T-helper 17 cell (primary cell): ENCODE results near the gene SYT17. TPM values are rescaled to one million over a fixed set of nuclear protein-coding genes. Genes with fewer than 3 reads are reported as not detected.

Experiments
- ATAC-seq: fragments of 150-1000 bp; cut with Tn5 transposase; 2 replicates; pipeline ENCODE4 v1.10.0; 2021; ENCODE audit warnings: mild to moderate bottlenecking, moderate library complexity
- DNase-seq, 3 donors: peaks; one replicate each; pipeline versions ENCODE4 v3.0.0 to v3.0.0-alpha.2; 2020 to 2021
- H3K9me3 ChIP-seq: one replicate; pipeline ENCODE4 v1.7.0; 2013; ENCODE audit warnings: low read length, mild to moderate bottlenecking; ENCODE audit not compliant: control insufficient read depth, poor library complexity, severe bottlenecking
- H3K27ac Mint-ChIP-seq: one replicate; pipeline ENCODE4 v1.8.0; 2022; ENCODE audit warnings: mild to moderate bottlenecking, moderate library complexity, mixed read lengths
- H3K27me3 Mint-ChIP-seq: one replicate; pipeline ENCODE4 v1.8.0; 2022; ENCODE audit warnings: mixed read lengths
- H3K36me3 Mint-ChIP-seq: one replicate; pipeline ENCODE4 v1.8.0; 2022; ENCODE audit warnings: low read depth, mixed read lengths
- H3K4me1 Mint-ChIP-seq: one replicate; pipeline ENCODE4 v1.8.0; 2022; ENCODE audit warnings: mild to moderate bottlenecking, mixed read lengths
- H3K4me3 Mint-ChIP-seq: one replicate; pipeline ENCODE4 v1.8.0; 2022; ENCODE audit warnings: mild to moderate bottlenecking, moderate library complexity, mixed read lengths
- total RNA-seq, 4 donors: library from RNA in 2 of 4; stranded (reverse) in 2 of 4; gene quantifications; one replicate each; pipeline ENCODE4 v1.2.3 and lab custom pipeline; 2022 to 2026

Gene SYT17
- total RNA-seq, 2 donors from 2014 or later = 0.97 TPM; not detected in 1

DNA sequence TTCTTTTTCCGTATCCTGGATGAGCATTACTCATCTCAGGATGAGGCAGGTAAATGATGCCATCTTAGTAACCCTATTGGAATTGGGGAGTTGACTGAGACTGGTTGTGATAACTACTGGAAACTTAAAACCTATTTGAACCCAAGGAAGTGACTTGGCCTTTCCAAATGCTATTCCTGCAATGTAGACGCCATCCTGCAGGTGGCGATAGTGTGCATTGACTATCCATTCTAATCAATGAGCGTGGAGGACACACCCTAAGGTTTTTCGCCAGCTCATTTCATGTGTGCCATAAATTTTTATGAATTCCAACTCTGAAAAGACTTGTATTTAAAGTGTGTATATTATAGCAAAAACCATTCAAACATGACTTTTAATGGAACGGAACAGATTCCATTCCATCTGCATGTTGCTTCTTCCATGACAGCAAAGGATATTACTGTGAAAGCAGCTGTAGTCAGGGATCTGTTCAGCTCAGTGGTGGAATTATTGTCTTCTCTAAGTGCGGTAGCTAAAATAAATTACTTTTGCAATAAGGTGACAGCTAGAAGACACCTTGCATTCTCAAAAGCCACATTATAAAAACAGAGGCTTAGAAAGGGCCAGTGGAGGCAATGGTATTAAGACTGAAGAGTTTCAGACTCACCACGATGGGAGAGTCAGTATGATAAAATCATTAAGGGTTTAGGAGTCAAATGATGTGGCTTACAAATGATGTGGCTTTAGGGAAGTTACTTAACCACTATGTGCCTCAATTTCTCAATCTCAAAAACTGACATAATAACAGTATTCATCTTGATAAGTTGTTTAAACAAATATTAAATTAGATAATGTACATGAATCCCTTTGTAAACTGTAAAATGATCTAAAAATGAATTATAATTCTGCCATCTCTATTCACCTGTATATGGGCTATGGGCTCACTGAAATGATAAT, 55.5 kb downstream of the SYT17 start:
- no peaks in the 10 kb centered on the region for H3K36me3 Mint-ChIP-seq
- H3K4me1 Mint-ChIP-seq = no peaks in the 10 kb centered on the region
- no peak for DNase-seq
- H3K4me3 Mint-ChIP-seq = no peak overlapping the region
- H3K9me3 ChIP-seq = peaks cover 3% of the 10 kb centered on the region
- no peak overlapping the region for H3K27ac Mint-ChIP-seq
- H3K27me3 Mint-ChIP-seq = peaks cover 5% of the 10 kb centered on the region
- no peak for ATAC-seq

DNA sequence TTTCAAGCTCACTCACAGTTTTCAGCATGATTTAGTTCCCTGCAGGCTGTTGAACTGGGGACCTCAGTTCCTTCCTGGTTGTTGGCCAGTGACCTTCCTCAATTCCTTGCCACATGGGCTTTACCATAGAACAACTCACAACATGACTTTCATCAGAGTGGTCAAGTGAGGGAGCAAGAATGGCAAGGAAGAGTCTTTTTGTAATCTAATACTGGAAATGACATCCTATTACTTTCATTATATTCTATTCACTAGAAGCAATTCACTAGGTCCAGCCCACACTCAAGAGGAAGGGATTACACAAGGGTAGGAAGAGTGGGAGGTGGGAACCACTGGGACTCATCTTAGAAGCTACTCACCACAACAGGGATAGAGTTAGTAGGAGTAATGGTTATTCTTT, 57.6 kb downstream of the SYT17 start:
- Mint-ChIP-seq H3K36me3 (no peaks in the 10 kb centered on the region), H3K4me1 (no peaks in the 10 kb centered on the region)

DNA sequence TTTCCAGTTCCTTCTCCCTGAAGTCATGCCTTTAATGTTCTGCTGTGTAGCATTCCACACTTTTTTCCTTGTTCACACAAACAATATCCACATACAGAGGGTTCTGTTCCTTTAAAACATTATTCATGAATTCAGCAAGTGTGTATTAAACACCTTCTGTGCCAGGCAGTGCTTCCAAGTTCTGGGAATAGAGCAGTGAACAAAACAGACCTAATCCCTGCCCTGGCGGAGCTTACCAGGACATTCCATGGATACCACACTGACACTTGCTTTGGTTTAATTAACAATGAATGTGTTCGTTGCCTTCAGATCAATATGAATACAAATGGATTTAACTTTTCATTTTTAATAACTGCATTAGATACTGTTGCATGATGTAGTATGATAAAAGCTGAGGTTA, 59.6 kb downstream of the SYT17 start:
- no peak for DNase-seq
- H3K27ac Mint-ChIP-seq = no peak overlapping the region
- H3K4me1 Mint-ChIP-seq = no peaks in the 10 kb centered on the region
- ATAC-seq = no peak
- peaks cover 3% of the 10 kb centered on the region for H3K9me3 ChIP-seq
- peaks cover 13% of the 10 kb centered on the region for H3K27me3 Mint-ChIP-seq
- H3K36me3 Mint-ChIP-seq = no peaks in the 10 kb centered on the region
- H3K4me3 Mint-ChIP-seq = no peak overlapping the region

More for the DNA sequence above, 57.6 kb downstream of the SYT17 start:
- Mint-ChIP-seq H3K27ac (no peak overlapping the region), H3K4me3 (no peak overlapping the region), H3K27me3 (peaks cover 13% of the 10 kb centered on the region)
- peaks cover 3% of the 10 kb centered on the region for H3K9me3 ChIP-seq
- DNase-seq (no peak), ATAC-seq (no peak)

DNA sequence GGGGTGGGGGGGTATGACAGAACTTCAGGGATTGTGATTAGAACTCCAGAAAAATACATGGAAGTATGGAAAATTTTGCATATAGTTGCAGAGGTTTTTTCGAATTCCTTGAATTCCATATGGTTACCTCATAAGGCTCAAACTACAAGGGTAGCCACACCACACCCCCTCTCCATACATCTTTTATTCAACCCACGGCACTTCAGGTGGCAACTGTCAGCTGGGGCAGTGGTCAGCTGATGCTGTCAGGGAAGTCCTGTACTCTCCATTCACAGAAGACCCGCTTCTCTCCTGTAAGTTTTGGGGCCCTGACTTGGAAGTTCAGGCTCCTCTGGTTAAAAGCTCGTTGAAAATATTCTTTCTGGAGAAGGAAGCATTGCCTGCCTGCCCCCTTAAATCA, 60.0 kb downstream of the SYT17 start:
- Mint-ChIP-seq H3K4me1 (no peaks in the 10 kb centered on the region), H3K4me3 (no peak overlapping the region), H3K36me3 (no peaks in the 10 kb centered on the region), H3K27me3 (peaks cover 13% of the 10 kb centered on the region), H3K27ac (no peak overlapping the region)
- DNase-seq = no peak
- peaks cover 3% of the 10 kb centered on the region for H3K9me3 ChIP-seq
- ATAC-seq = no peak

DNA sequence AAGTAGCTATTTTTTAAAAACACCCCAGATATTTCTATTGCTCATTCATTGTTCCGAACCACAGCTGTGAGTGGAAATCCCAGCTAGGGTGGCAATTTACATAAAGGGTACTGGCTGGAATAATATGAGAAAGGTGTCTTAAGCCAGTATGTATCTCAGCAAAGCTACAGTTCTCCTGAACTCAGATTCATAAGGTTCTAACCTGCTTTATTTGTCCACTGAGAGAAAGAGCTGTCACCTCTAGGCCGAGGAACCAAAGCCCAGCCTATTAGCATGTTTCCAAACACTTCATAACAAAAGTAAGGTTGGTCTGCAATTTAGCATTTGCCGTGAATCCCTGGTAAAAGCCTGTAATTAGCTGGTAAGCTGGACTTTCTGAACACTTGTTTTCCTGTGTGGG, 60.5 kb downstream of the SYT17 start:
- H3K4me3 Mint-ChIP-seq = no peak overlapping the region
- H3K36me3 Mint-ChIP-seq = no peaks in the 10 kb centered on the region
- ATAC-seq = no peak

DNA sequence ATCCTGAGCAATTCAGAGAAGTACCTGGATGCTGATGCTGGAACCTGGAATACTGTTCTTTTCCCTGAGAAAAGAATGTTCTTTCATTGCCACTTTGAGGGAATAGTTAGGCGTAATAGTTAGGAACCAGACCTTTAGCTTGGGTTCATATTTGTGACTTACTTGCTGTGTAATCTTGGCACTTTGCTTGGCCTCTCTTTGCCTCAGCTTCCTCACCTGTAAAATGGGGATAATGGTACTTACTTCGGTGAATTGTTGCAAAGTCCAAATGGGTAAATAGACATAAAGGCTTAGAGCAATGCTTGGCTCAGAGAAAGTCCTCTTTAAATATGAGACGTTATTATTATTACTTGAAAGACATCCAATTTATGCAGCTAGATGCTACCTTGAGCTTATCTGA, 62.5 kb downstream of the SYT17 start:
- ATAC-seq (no peak), DNase-seq (no peak)
- Mint-ChIP-seq H3K4me1 (no peaks in the 10 kb centered on the region), H3K27ac (no peak overlapping the region), H3K27me3 (peaks cover 13% of the 10 kb centered on the region), H3K36me3 (no peaks in the 10 kb centered on the region), H3K4me3 (no peak overlapping the region)
- no peaks in the 10 kb centered on the region for H3K9me3 ChIP-seq

More for the DNA sequence above, 60.5 kb downstream of the SYT17 start:
- peaks cover under 1% of the 10 kb centered on the region for H3K9me3 ChIP-seq
- DNase-seq = no peak
- peaks cover 13% of the 10 kb centered on the region for H3K27me3 Mint-ChIP-seq
- no peaks in the 10 kb centered on the region for H3K4me1 Mint-ChIP-seq
- no peak overlapping the region for H3K27ac Mint-ChIP-seq

DNA sequence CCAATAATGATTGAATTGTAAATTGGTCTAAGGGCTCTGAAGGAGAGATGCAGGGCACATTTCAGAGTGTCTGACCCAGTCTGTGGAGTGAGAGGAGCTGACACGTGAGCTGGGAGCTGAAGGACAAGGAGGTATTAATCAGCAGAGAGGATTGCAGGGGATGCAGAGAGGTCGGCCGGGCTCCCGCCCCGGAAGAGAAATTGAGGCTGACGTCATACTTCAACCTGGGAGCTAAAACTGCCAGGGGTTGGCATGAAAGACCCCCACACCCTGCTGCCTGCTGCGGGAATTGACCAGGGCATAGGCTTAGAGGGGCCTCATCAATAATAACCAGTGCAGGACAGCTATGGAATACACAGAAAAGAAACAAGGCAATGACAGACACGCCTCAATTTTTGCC, 63.8 kb downstream of the SYT17 start:
- no peaks in the 10 kb centered on the region for H3K9me3 ChIP-seq
- H3K36me3 Mint-ChIP-seq = no peaks in the 10 kb centered on the region
- no peaks in the 10 kb centered on the region for H3K4me1 Mint-ChIP-seq
- no peak for ATAC-seq
- no peak overlapping the region for H3K27ac Mint-ChIP-seq
- H3K27me3 Mint-ChIP-seq = peaks cover 13% of the 10 kb centered on the region
- no peak for DNase-seq
- no peak overlapping the region for H3K4me3 Mint-ChIP-seq

DNA sequence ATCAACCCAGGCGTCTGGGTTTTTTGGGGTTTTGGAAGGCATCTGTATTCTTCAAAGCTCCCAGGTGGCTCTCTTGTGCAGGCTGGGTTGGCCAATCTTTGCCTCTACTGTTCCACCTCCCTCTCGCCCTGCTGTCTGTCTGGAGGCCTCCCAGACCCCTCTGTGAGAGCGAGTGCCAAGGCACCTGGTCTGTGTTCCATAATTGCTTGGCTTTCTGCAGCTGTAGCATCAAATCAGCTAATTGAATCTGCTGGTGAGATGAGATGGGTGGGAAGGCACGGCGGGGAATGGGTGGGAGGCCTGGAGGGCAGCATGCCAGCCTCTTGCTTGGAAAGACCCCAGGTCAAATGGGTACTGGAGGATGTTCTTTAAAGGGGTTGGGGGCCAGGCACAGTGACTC, 64.9 kb downstream of the SYT17 start:
- H3K27ac Mint-ChIP-seq = no peak overlapping the region
- DNase-seq = no peak
- H3K4me1 Mint-ChIP-seq = no peaks in the 10 kb centered on the region
- no peaks in the 10 kb centered on the region for H3K9me3 ChIP-seq
- no peak for ATAC-seq
- peaks cover 13% of the 10 kb centered on the region for H3K27me3 Mint-ChIP-seq
- no peaks in the 10 kb centered on the region for H3K36me3 Mint-ChIP-seq
- H3K4me3 Mint-ChIP-seq = no peak overlapping the region

DNA sequence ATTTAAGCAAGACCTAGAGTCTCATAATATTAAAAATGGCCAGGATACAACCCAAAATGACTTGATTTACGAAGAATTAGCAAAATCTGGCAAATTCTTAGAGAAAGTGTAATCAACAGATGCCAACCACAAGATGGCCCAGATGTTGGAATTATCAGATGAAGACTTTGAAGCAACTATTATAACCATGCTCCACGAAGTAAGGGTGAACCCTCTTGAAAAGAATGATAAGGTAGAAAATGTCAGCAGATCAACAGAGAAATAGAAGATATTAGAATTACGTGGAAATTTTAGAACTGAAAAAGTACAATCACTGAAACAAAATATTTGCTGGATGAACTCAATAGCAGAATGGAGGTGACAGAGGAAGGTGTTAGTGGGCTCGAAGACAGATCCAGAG, 67.4 kb downstream of the SYT17 start:
- Mint-ChIP-seq H3K4me1 (no peaks in the 10 kb centered on the region), H3K36me3 (no peaks in the 10 kb centered on the region), H3K4me3 (no peak overlapping the region), H3K27ac (no peak overlapping the region), H3K27me3 (no peaks in the 10 kb centered on the region)
- H3K9me3 ChIP-seq = no peaks in the 10 kb centered on the region
- DNase-seq = no peak
- ATAC-seq = no peak

DNA sequence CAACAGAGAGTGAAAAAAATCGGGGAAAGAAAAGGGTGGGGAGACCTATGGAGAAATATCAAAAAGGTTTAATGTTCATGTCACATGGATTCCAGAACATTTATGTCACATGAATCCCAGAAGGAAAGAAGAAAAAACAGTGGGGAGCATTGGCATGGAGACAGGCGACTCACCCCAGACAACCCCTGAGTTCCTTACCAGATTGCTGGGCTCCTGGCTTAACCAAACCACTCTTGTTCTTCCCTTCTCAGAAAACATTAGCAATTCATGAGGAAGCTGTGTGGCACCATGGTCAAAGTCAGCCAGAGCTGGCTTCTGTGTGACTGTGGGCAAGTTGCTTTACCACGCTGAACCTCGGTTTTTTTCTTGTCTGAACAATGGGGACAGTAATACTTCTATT, 67.8 kb downstream of the SYT17 start:
- DNase-seq = no peak
- no peaks in the 10 kb centered on the region for H3K36me3 Mint-ChIP-seq
- ATAC-seq = no peak
- H3K27ac Mint-ChIP-seq = no peak overlapping the region
- no peaks in the 10 kb centered on the region for H3K4me1 Mint-ChIP-seq
- no peak overlapping the region for H3K4me3 Mint-ChIP-seq
- no peaks in the 10 kb centered on the region for H3K27me3 Mint-ChIP-seq
- H3K9me3 ChIP-seq = no peaks in the 10 kb centered on the region

DNA sequence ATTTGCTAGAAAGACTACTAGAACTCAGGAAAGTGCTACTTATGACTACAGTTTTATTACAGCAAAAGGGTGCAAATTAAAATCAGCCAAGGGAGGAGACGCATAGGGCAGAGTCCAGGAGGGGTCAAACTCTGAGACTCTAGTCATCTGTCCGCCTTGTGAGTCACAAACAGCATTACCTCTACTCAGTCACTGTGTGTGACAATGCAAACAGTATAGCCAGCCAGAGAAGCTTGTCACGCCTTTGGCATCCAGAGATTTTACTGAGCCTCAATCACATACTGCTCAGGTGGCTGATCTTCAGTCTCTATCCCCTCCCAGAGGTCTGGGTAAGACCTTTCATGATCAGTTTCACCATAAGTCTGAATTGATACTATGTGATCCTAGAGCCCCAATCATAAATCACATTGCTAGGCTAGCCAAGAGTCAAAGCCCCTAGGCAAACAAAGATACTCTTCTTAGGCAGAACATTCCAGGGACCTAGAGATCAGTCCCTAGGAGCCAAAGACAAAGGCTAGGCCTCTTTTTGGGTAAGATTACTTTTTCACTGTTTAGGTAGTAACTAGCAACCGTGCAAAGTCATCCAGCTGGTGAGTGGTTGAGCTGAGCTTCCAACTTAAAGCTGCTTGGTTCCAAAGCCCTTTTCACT, 68.6 kb downstream of the SYT17 start:
- ATAC-seq (no peak), DNase-seq (no peak)
- no peak overlapping the region for H3K4me3 Mint-ChIP-seq
- H3K36me3 Mint-ChIP-seq = no peaks in the 10 kb centered on the region
- no peak overlapping the region for H3K27ac Mint-ChIP-seq
- no peaks in the 10 kb centered on the region for H3K9me3 ChIP-seq
- H3K4me1 Mint-ChIP-seq = no peaks in the 10 kb centered on the region
- H3K27me3 Mint-ChIP-seq = no peaks in the 10 kb centered on the region

DNA sequence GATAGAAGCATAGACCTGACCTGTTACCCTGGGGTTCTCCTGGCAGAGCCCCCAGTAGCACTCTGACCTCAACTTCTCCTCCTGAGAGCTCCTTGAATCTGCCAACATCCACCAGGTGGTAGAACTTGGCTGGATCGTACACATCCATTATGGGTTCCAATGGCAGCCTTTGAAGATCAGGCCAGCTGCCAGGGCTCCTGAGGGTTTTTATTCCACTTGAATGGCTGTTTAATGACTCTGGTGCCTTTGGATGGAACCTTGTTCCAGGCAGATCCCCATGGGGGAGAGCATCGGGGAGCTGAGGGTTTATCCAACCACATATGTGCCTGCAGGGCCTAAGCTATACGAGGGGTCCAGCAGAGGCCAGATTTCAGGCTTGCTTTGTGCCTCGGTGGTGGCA, 70.4 kb downstream of the SYT17 start:
- no peak for DNase-seq
- no peaks in the 10 kb centered on the region for H3K9me3 ChIP-seq
- no peaks in the 10 kb centered on the region for H3K27me3 Mint-ChIP-seq
- no peak overlapping the region for H3K4me3 Mint-ChIP-seq
- no peak for ATAC-seq
- no peaks in the 10 kb centered on the region for H3K36me3 Mint-ChIP-seq
- H3K27ac Mint-ChIP-seq = no peak overlapping the region
- H3K4me1 Mint-ChIP-seq = no peaks in the 10 kb centered on the region

DNA sequence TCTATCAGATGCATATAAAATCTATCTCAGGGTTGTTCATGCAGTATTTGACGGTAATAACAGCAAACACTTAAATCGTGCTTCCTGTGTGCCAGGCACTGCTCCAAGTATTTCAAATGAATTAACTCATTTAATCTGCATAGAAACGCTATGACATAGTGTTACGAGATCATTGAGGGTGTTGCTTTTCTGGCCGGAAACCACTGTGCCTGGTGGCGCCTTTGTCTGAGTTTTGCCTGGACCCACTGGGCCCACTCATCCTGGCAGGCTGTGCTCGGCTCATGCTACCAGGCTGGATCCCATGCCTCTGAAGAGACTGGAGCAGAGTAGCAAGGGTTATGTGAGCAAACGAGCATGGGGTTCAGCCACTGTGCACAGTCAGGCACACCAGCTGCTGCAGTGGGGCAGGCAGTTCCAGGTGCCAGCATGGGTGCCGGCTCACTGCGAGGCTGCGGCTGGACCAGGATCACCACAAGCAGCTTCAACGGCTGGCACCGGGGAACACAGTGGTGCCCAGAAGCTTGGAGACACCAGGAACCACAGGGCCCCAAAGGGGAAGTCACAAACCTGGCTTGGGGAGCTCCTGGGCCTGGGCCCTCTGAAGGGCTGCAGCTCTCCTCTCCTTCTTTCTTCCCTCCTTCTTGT, 71.6 kb downstream of the SYT17 start:
- Mint-ChIP-seq H3K4me3 (no peak overlapping the region), H3K27ac (no peak overlapping the region), H3K4me1 (no peaks in the 10 kb centered on the region), H3K36me3 (no peaks in the 10 kb centered on the region), H3K27me3 (no peaks in the 10 kb centered on the region)
- no peak for ATAC-seq
- H3K9me3 ChIP-seq = no peaks in the 10 kb centered on the region
- no peak for DNase-seq
